Parathyroid adenoma (tissue), 2 donors: ENCODE data around the gene PM20D1.

ENCODE experiments used
- H2AFZ ChIP-seq: fragments of 300-600 bp; sonication (generic); one replicate; pipeline ENCODE4 v1.7.0; 2017; ENCODE audit warnings: antibody characterized with exemption, mild to moderate bottlenecking
- H3K27ac ChIP-seq: fragments of 300-600 bp; sonication (generic); one replicate; pipeline ENCODE4 v1.7.0; 2017
- H3K27me3 ChIP-seq: fragments of 300-600 bp; sonication (generic); one replicate; pipeline ENCODE4 v1.7.0; 2017; ENCODE audit warnings: low read length; ENCODE audit not compliant: control insufficient read depth, insufficient read depth
- H3K36me3 ChIP-seq: fragments of 300-600 bp; sonication (generic); one replicate; pipeline ENCODE4 v1.7.0; 2017; ENCODE audit warnings: low read length; ENCODE audit not compliant: control insufficient read depth, insufficient read depth
- H3K4me1 ChIP-seq: fragments of 300-600 bp; sonication (generic); one replicate; pipeline ENCODE4 v1.7.0; 2017; ENCODE audit warnings: control low read depth
- H3K4me2 ChIP-seq: fragments of 300-600 bp; sonication (generic); one replicate; pipeline ENCODE4 v1.7.0; 2017; ENCODE audit warnings: low read length
- H3K4me3 ChIP-seq: fragments of 300-600 bp; sonication (generic); one replicate; pipeline ENCODE4 v1.7.0; 2017; ENCODE audit warnings: low read depth, low read length
- H3K79me2 ChIP-seq: fragments of 300-600 bp; sonication (generic); one replicate; pipeline ENCODE4 v1.7.0; 2017; ENCODE audit warnings: control low read depth
- H3K9ac ChIP-seq: fragments of 300-600 bp; sonication (generic); one replicate; pipeline ENCODE4 v1.7.0; 2017; ENCODE audit warnings: mild to moderate bottlenecking
- H3K9me3 ChIP-seq: fragments of 300-600 bp; sonication (generic); one replicate; pipeline ENCODE4 v1.7.0; 2017; ENCODE audit warnings: low read length; ENCODE audit not compliant: control insufficient read depth
- TF ChIP-seq, protein P1 (sequence below): fragments of 300-600 bp; sonication (generic); IDR thresholded peaks from one replicate; pipeline ENCODE4 v1.7.0; 2017; ENCODE audit warnings: antibody characterized with exemption, mild to moderate bottlenecking
- donor health status: primary hyperparathyroidism.

The PM20D1 gene

DNA sequence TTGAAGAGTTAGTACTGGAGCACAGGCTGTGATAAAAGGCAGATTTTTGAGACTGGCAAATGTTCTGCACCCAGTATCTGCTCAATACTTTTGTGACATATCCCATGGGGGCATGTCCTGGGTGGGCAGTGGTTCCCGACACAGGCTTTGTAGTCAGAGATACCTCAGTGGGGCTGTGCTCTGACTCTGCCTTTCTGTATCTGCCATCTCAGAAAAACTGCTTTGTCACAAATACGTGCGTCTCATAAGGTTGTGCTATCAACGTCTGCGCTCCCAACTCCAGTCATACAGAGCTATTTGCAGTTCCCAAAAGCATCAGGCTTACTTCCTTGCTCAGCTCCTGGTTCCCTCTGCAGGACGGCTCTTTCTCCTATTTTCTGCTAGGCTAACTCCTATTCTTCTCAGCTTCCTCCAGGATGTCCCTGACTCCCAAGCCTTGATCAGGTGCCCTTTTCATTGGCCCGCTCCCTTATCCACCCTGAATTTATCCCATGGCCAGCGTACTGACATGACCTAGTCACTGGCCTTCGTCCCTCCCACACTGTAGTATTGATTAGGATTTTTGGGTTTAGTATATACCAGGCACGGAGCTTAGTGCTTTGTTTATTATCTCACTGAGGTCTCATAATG lies 62.5 kb downstream of the PM20D1 start:
- Histone ChIP-seq H3K79me2 (no peaks in the 10 kb centered on the region), H3K4me2 (no peak overlapping the region), H2AFZ (no peak overlapping the region), H3K27ac (no peak overlapping the region), H3K4me3 (no peak overlapping the region), H3K9me3 (no peaks in the 10 kb centered on the region), H3K36me3 (no peaks in the 10 kb centered on the region), H3K9ac (no peak overlapping the region), H3K4me1 (no peaks in the 10 kb centered on the region), H3K27me3 (no peaks in the 10 kb centered on the region)
- TF ChIP-seq, protein P1, sequence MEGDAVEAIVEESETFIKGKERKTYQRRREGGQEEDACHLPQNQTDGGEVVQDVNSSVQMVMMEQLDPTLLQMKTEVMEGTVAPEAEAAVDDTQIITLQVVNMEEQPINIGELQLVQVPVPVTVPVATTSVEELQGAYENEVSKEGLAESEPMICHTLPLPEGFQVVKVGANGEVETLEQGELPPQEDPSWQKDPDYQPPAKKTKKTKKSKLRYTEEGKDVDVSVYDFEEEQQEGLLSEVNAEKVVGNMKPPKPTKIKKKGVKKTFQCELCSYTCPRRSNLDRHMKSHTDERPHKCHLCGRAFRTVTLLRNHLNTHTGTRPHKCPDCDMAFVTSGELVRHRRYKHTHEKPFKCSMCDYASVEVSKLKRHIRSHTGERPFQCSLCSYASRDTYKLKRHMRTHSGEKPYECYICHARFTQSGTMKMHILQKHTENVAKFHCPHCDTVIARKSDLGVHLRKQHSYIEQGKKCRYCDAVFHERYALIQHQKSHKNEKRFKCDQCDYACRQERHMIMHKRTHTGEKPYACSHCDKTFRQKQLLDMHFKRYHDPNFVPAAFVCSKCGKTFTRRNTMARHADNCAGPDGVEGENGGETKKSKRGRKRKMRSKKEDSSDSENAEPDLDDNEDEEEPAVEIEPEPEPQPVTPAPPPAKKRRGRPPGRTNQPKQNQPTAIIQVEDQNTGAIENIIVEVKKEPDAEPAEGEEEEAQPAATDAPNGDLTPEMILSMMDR = no peak

GRCh38 chr1:205786601-205787000 lies 63.3 kb downstream of the PM20D1 start:
- Histone ChIP-seq H3K4me2 (no peak overlapping the region), H3K4me3 (no peak overlapping the region), H3K79me2 (no peaks in the 10 kb centered on the region), H3K27me3 (no peaks in the 10 kb centered on the region), H2AFZ (no peak overlapping the region), H3K36me3 (no peaks in the 10 kb centered on the region), H3K27ac (no peak overlapping the region), H3K9me3 (no peaks in the 10 kb centered on the region), H3K9ac (no peak overlapping the region), H3K4me1 (no peaks in the 10 kb centered on the region)
- TF ChIP-seq, protein P1 = no peak

DNA sequence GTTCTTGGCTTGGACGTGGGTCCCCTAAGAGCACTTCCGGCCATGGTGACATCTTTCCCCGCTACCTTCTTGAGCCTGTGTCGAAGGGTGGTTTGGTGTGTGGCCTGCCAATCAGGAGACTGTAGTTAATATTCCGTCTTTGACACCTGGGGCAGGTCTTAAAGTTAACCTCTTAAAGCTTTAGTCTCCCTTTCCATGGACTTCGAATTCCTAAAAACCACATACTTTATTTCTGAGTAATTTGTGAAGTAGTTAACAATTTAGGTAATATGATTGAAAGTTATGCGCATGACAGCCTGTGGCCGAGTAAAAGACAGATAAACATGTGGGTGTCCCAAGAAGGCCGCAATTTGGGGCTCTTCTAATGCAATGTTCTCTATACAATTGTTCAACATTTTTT lies 64.5 kb downstream of the PM20D1 start:
- H3K9ac ChIP-seq = no peak overlapping the region
- no peaks in the 10 kb centered on the region for H3K79me2 ChIP-seq
- no peak overlapping the region for H3K4me2 ChIP-seq
- no peaks in the 10 kb centered on the region for H3K9me3 ChIP-seq
- no peak overlapping the region for H2AFZ ChIP-seq
- no peaks in the 10 kb centered on the region for H3K27me3 ChIP-seq
- no peaks in the 10 kb centered on the region for H3K4me1 ChIP-seq
- TF ChIP-seq, protein P1 = no peak
- H3K27ac ChIP-seq = no peak overlapping the region
- no peak overlapping the region for H3K4me3 ChIP-seq
- H3K36me3 ChIP-seq = no peaks in the 10 kb centered on the region

DNA sequence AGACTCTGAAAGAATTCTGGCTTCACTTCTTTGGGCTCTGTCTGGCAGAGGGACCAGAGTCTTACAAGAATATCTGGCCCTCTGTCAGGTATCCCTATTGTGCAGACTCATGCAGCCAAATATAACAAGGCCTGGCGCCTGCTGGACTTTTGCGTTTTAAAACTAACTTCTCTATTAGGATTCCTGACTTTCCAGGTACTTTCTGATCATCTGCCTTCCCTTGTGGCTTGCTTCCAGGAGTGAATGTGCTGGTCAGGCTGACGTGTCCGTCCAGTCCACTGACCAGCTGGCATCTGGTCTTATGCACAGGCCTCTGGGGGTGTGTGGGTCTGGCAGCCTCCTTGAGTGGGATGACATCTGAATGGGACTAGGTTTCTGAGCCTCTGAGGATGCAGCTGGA lies 66.0 kb downstream of the PM20D1 start:
- H3K36me3 ChIP-seq = no peaks in the 10 kb centered on the region
- H3K9me3 ChIP-seq = no peaks in the 10 kb centered on the region
- no peaks in the 10 kb centered on the region for H3K4me1 ChIP-seq
- H3K9ac ChIP-seq = no peak overlapping the region
- no peak overlapping the region for H3K4me2 ChIP-seq
- no peak overlapping the region for H3K4me3 ChIP-seq
- H3K27ac ChIP-seq = no peak overlapping the region
- H3K27me3 ChIP-seq = no peaks in the 10 kb centered on the region
- TF ChIP-seq, protein P1 = no peak
- H3K79me2 ChIP-seq = no peaks in the 10 kb centered on the region
- no peak overlapping the region for H2AFZ ChIP-seq

DNA sequence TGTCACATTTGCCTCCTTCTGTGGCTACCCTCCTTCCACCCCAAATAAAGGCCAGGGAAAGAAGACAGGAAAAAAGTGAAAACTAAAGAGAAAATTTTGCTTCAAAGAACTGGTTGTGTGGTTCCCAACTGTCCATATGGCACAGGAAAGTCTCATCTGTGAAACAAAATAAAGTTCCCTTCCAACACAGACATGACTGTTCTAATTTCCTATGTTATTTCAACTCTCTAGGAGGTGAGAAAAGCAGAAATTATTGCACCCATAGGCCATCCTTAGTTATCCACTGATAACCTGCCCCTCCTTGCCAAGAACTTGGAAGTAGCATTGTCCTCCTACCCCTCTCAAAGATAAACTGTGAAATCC lies 66.5 kb downstream of the PM20D1 start:
- Histone ChIP-seq H3K4me3 (no peak overlapping the region), H3K36me3 (no peaks in the 10 kb centered on the region), H3K27me3 (no peaks in the 10 kb centered on the region), H3K9me3 (no peaks in the 10 kb centered on the region), H3K4me2 (no peak overlapping the region), H3K27ac (no peak overlapping the region), H3K79me2 (no peaks in the 10 kb centered on the region), H3K9ac (no peak overlapping the region), H2AFZ (no peak overlapping the region), H3K4me1 (no peaks in the 10 kb centered on the region)
- TF ChIP-seq, protein P1 = no peak
